GM18907 (cell line): ENCODE results near the gene MRC2.

Experiments
- ATAC-seq: cut with Tn5 transposase; IDR thresholded peaks from one replicate; pipeline ENCODE4 v1.9.1; 2021; ENCODE audit warnings: mild to moderate bottlenecking, moderate library complexity; ENCODE audit not compliant: unreplicated experiment

The MRC2 gene

GRCh38 chr17:62658136-62658920 lies 30.9 kb downstream of the MRC2 start:
- no peak for ATAC-seq

GRCh38 chr17:62660629-62661118 lies 33.2 kb downstream of the MRC2 start:
- ATAC-seq = no peak

GRCh38 chr17:62661337-62661736 lies 33.9 kb downstream of the MRC2 start:
- ATAC-seq = no peak

GRCh38 chr17:62662855-62663254 lies 35.4 kb downstream of the MRC2 start:
- no peak for ATAC-seq

GRCh38 chr17:62663304-62663703 lies 35.8 kb downstream of the MRC2 start:
- ATAC-seq = no peak

GRCh38 chr17:62664336-62665120 lies 37.1 kb downstream of the MRC2 start:
- ATAC-seq = no peak

GRCh38 chr17:62665599-62665998 lies 38.1 kb downstream of the MRC2 start:
- no peak for ATAC-seq

GRCh38 chr17:62666061-62666800 lies 38.8 kb downstream of the MRC2 start:
- no peak for ATAC-seq

- no peak for ATAC-seq
Measured at GRCh38 chr17:62666801-62667591, 39.5 kb downstream of the MRC2 start.

GRCh38 chr17:62668091-62668804 lies 40.8 kb downstream of the MRC2 start:
- no peak for ATAC-seq

GRCh38 chr17:62670202-62670821 lies 42.8 kb downstream of the MRC2 start:
- no peak for ATAC-seq

GRCh38 chr17:62671553-62671952 lies 44.1 kb downstream of the MRC2 start:
- no peak for ATAC-seq

- ATAC-seq = no peak
Measured at GRCh38 chr17:62672957-62673356, 45.5 kb downstream of the MRC2 start.

- ATAC-seq = no peak
Measured at GRCh38 chr17:62673614-62674362, 46.3 kb downstream of the MRC2 start.

- no peak for ATAC-seq
Measured at GRCh38 chr17:62674363-62674739, 46.9 kb downstream of the MRC2 start.

- ATAC-seq = no peak
Measured at GRCh38 chr17:62674841-62675240, 47.4 kb downstream of the MRC2 start.

- no peak for ATAC-seq
Measured at GRCh38 chr17:62675260-62675659, 47.8 kb downstream of the MRC2 start.

GRCh38 chr17:62675701-62676100 lies 48.2 kb downstream of the MRC2 start:
- no peak for ATAC-seq
